Smooth muscle cell (in vitro differentiated cells): Measurements from ENCODE around the gene BCKDHA. TPM values are rescaled to one million over a fixed set of nuclear protein-coding genes. Genes with fewer than 3 reads are reported as not detected.
A peak's percentile ranks its signal among the peaks of the same experiment; 100 is the strongest.

ENCODE experiments used
- DNase-seq: peaks from one replicate; lab custom pipeline; 2025; ENCODE audit not compliant: unreplicated experiment; lab: John Stamatoyannopoulos, UW
- H2AFZ ChIP-seq: fragments of 200-600 bp; sonication (generic); 2 replicates; pipeline ENCODE4 v1.6.0; 2016; ENCODE audit warnings: antibody characterized with exemption, low read depth, mild to moderate bottlenecking
- H3F3A ChIP-seq: fragments of 200-600 bp; sonication (generic); 2 replicates; pipeline ENCODE4 v1.6.0; 2017; ENCODE audit warnings: antibody characterized with exemption, low read depth
- H3K27ac ChIP-seq: fragments of 200-600 bp; sonication (generic); 2 replicates; pipeline ENCODE4 v1.5.1; 2016; ENCODE audit warnings: low read depth, mild to moderate bottlenecking
- H3K27me3 ChIP-seq: fragments of 200-600 bp; sonication (generic); 2 replicates; pipeline ENCODE4 v1.6.1; 2016; ENCODE audit warnings: low read depth, mild to moderate bottlenecking
- H3K36me3 ChIP-seq: fragments of 200-600 bp; sonication (generic); 2 replicates; pipeline ENCODE4 v1.5.1; 2016; ENCODE audit warnings: low read depth
- H3K4me1 ChIP-seq: fragments of 200-600 bp; sonication (generic); 2 replicates; pipeline ENCODE4 v1.5.1; 2016; ENCODE audit warnings: low read depth
- H3K4me2 ChIP-seq: fragments of 200-600 bp; sonication (generic); 2 replicates; pipeline ENCODE4 v1.6.0; 2016; ENCODE audit warnings: mild to moderate bottlenecking
- H3K4me3 ChIP-seq: fragments of 200-600 bp; sonication (generic); 2 replicates; pipeline ENCODE4 v1.5.1; 2016; ENCODE audit warnings: mild to moderate bottlenecking
- H3K79me2 ChIP-seq: fragments of 200-600 bp; sonication (generic); 2 replicates; pipeline ENCODE4 v1.6.0; 2016; ENCODE audit warnings: low read depth, mild to moderate bottlenecking
- H3K9ac ChIP-seq: fragments of 200-600 bp; sonication (generic); 2 replicates; pipeline ENCODE4 v1.6.0; 2016; ENCODE audit warnings: low read depth
- H3K9me3 ChIP-seq: fragments of 200-600 bp; sonication (generic); replicated peaks from 2 replicates; pipeline ENCODE4 v1.5.1; 2016; ENCODE audit warnings: low read depth
- H4K20me1 ChIP-seq: fragments of 200-600 bp; sonication (generic); 2 replicates; pipeline ENCODE4 v1.6.0; 2016; ENCODE audit warnings: low read depth
- CTCF ChIP-seq: fragments of 200-600 bp; sonication (generic); IDR thresholded peaks from 2 replicates; pipeline ENCODE4 v1.5.1; 2017; ENCODE audit warnings: borderline replicate concordance, mild to moderate bottlenecking, antibody characterized with exemption; ENCODE audit not compliant: insufficient read depth, poor library complexity, severe bottlenecking
- WGBS: methylation state at CpG from one replicate; pipeline ENCODE4 v1.1.7; 2016; ENCODE audit warnings: low lambda C conversion rate; 5-methylcytosine and 5-hydroxymethylcytosine counted together
- polyA plus RNA-seq: library from polyadenylated mRNA; unstranded; fragments of >200 nt; fragmentation: Nextera tagmentation; extraction: Ambion mirVana; gene quantifications from 2 replicates; pipeline ENCODE4 v1.2.1, GENCODE V29; 2016
- total RNA-seq: library from RNA; depleted of rRNA; stranded (reverse); fragments of >200 nt; gene quantifications from 2 replicates; pipeline ENCODE4 v1.2.3, GENCODE V29; 2014

The BCKDHA gene
- total and polyA plus RNA-seq, 2 experiments from 2014 or later, result 24.6 to 53.9 TPM

- TF ChIP-seq CTCF, result no peak
- no peaks in the 10 kb centered on the region for H3K36me3 ChIP-seq
- H3K9me3 ChIP-seq, result no peaks in the 10 kb centered on the region
- DNase-seq, result no peak
- H3K27me3 ChIP-seq, result no peaks in the 10 kb centered on the region
- WGBS, result 85% methylated on average over 14 of the region's 14 CpGs
- peaks cover 35% of the 10 kb centered on the region for H3K79me2 ChIP-seq
- peak overlapping the region; percentile 78 for H3K4me3 ChIP-seq
- peak overlapping the region; percentile 21 for H2AFZ ChIP-seq
- peak overlapping the region; percentile 99 for H3K9ac ChIP-seq
- peak overlapping the region; percentile 79 for H3K4me2 ChIP-seq
- H3F3A ChIP-seq, result peaks cover 3% of the 10 kb centered on the region
- H4K20me1 ChIP-seq, result no peaks in the 10 kb centered on the region
- H3K27ac ChIP-seq, result peak overlapping the region; percentile 100
- H3K4me1 ChIP-seq, result peaks cover 5% of the 10 kb centered on the region
These were observed 32.9 kb upstream of the BCKDHA start for GRCh38 chr19:41364524-41365391.

GRCh38 chr19:41366089-41366488, 31.5 kb upstream of the BCKDHA start:
- H3K27me3 ChIP-seq, result no peaks in the 10 kb centered on the region
- no peak overlapping the region for H2AFZ ChIP-seq
- no peak overlapping the region for H3K4me2 ChIP-seq
- H3K27ac ChIP-seq, result peak overlapping the region; percentile 84
- peaks cover 5% of the 10 kb centered on the region for H3K4me1 ChIP-seq
- no peak overlapping the region for H3K4me3 ChIP-seq
- peaks cover 3% of the 10 kb centered on the region for H3F3A ChIP-seq
- no peak overlapping the region for H3K9ac ChIP-seq
- H4K20me1 ChIP-seq, result no peaks in the 10 kb centered on the region
- peaks cover 39% of the 10 kb centered on the region for H3K79me2 ChIP-seq
- WGBS, result 94% methylated on average over 1 of the region's 1 CpG
- H3K9me3 ChIP-seq, result no peaks in the 10 kb centered on the region
- no peaks in the 10 kb centered on the region for H3K36me3 ChIP-seq
- peak; percentile 14 for TF ChIP-seq CTCF
- no peak for DNase-seq

GRCh38 chr19:41367848-41368301, 29.7 kb upstream of the BCKDHA start:
- H3K4me3 ChIP-seq, result no peak overlapping the region
- no peak for TF ChIP-seq CTCF
- no peak overlapping the region for H3K9ac ChIP-seq
- no peaks in the 10 kb centered on the region for H4K20me1 ChIP-seq
- H3F3A ChIP-seq, result peaks cover 3% of the 10 kb centered on the region
- peaks cover 52% of the 10 kb centered on the region for H3K79me2 ChIP-seq
- no peaks in the 10 kb centered on the region for H3K27me3 ChIP-seq
- no peaks in the 10 kb centered on the region for H3K36me3 ChIP-seq
- no peaks in the 10 kb centered on the region for H3K9me3 ChIP-seq
- no peak for DNase-seq
- 17% methylated on average over 6 of the region's 6 CpGs for WGBS
- peak overlapping the region; percentile 84 for H3K27ac ChIP-seq
- peaks cover 5% of the 10 kb centered on the region for H3K4me1 ChIP-seq
- no peak overlapping the region for H2AFZ ChIP-seq
- H3K4me2 ChIP-seq, result peak overlapping the region; percentile 7
